ENCODE data around the gene LIMD2.
"Not testable (repeated sequence)": the region's sequence is repeated elsewhere in the genome, so short reads cannot be mapped to it uniquely, and the experiment has no call there.

LIMD2 gene

DNA sequence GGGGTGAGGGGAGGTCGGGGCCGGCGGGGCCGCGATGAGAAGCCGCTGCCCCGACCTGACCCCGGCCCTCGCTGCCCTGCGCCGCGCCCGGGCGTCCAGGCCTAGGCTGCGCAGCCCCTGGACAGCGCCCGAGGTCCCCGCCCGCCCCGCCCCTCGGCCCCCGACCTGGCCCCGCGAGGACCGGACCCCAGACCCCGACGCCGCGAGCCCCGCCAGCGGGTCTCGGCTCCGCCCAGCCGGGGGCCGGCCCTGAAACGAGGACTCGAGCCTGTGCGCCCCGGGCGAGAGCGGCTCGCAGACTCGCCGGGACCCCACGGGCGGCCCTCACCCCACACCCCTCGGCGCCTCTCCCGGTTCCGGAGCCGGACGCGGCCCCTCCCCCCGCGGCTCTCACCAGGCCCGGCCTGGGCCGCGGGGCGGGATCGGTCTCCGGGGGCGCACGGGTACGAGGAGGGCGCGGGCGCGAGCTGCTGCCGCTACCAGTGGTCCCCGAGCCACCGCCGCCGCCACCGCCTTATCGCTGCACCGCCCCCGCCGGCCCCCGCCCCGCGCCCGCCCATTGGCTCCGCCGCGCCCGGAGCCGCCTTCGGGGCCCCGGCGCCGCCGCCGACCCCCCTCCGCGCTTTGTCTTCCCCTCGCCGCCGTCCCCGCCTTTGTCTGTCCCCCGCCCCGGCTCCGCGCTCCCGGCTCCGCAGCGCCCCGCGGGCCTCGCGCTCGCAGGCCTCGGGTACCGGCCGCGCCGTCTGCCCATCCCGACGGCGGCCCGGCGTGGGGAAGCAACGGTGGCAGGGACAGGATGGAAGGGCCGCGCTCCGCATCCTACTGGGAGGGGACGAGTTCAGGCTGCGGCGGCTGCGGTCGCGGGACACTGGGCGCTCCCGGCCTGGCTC, at the start of gene LIMD2:
TSS of gene LIMD2 (minus strand) at position 488 of the 890 bp plus-strand sequence. CDS start 827 bp downstream, outside the sequence.
- DNase-seq: peak; percentile 80

DNA sequence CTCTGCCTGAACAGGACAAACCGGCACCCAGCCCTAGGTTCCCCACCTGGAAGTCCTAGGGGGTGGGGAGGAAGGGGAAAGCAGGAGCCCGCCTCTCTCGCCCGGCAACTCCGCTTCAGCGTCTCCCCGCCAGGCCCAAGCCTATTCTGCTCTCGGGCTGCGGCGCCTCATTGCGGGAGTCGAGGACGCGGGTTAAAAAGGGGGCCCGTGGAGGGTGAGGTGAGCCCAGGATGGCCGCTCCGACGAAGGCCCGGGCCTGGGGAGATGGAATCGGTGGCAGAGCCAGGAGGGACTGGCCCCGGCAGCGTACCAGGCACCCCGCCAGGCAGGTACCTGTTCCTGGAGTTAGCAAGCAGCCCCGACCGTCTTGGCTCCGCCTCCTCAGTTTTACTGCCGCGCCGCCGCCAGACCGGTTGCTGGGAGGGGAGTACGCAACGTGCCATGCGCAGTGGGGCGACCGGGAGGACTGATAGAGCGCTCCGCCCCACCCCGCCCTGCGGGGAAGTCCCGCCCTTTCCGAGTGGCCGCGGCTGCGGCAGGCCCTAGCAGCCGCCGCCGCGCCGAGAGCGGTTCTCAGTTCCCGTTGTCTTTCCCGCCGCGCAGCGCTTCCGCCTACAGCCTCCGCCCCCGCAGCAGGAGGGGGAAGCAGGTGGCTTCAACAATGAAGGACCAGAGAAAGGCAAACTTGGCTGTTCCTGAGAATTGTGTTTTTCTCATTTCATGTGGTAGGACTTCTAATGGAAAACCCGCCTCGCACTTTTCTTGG, 41.7 kb upstream of the LIMD2 start, which contains the start of gene STRADA:
TSS of gene STRADA (minus strand) at position 392 of the 766 bp plus-strand sequence. CDS start 13,430 bp downstream, outside the sequence.
- peak; percentile 99 for DNase-seq

DNA sequence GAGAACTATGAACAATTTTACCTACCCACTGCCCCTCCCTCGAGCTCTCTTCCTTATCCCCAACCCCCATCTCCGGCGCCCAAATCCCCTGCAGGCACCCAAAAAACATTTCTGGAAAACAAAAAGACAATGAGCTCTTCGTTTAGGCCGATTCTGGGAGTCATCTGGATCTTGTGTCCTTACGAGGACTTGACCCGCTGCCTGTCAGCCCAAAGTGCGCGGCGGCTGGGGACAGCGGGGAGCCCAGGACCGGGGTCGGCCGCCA, 41.1 kb upstream of the LIMD2 start:
- DNase-seq: no peak

DNA sequence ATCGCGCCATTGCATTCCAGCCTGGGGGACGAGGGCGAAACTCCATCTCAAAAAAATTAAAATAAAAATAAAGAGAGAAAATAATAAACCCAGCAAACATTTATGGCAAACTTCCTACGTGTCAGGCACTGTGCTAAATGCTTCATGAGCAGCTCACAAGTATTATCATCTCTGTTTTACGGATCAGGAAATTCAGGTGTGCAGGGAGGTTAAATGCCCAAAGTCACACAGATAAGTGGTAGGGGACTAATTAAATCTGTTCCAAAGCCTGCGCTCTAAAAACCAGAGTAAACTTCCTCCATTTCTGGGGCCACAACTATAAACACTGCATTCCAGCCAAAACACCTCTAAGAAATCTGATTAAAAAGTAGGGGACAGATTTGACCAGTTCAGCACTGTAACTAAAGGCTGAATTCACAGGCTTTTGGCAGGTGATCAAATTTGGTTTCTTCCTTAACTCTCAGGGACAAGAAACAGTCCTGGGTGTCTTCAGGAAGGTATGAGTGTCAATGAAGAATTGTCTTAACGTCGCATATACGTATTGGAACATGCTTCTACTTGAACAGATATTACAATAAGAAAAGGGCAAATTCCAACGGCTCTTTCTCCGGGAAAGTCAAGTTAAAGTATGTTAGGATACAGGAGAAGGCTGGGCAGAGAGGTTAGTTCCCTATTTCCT, 40.7 kb upstream of the LIMD2 start:
- DNase-seq: no peak

DNA sequence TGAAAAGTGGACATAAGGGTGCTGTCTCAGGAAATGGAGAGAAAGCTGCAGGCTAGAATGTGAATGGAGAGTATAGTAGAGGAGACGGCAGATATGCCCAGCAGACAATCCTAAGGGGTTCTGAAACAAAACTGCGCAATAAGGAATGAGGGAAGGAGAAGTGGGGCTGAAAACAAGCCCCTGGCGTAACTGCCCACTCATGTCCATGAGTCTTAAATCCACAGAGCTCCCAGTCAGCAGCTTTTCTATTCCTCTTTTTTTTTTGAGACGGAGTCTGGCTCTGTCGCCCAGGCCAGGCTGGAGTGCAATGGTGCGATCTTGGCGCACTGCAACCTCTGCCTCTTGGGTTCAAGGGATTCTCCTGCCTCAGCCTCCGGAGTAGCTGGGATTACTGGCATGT, 35.8 kb upstream of the LIMD2 start:
- no peak for DNase-seq

DNA sequence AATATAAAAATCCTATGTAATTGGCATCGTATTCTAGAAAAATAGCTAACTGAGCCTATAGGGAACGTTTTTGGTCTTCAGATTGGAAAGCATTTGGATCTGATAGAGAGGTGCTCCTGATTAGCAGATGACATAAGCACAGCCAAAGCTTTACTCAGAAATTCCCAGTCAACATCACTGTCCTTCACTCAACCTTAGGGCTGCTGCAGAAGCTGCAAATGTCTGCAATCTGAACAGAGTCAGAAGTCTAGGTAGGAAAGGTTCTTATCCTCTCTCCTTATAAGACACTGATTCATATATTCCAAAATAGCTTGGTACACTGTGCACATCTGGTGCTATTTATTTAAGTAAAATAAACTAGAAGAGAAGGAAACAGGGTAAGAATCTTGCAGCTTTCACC, 22.5 kb upstream of the LIMD2 start:
- DNase-seq: no peak

DNA sequence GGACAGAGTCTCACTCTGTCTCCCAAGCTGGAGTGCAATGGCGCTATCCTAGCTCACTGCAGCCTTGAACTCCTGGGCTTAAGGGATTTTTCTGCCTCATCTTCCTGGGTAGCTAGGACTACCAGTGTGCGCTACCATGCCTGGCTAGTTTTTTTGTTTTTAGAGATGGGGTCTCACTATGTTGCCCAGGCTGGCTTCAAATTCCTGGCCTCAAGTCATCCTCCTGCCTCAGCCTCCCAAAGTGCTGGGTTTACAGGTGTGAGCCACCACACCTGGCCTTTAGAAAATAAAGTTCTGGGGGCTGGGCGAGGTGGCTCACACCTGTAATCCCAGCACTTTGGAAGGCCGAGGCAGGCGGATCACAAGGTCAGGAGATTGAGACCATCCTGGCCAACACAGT, 20.3 kb upstream of the LIMD2 start:
- DNase-seq: not testable (repeated sequence)

DNA sequence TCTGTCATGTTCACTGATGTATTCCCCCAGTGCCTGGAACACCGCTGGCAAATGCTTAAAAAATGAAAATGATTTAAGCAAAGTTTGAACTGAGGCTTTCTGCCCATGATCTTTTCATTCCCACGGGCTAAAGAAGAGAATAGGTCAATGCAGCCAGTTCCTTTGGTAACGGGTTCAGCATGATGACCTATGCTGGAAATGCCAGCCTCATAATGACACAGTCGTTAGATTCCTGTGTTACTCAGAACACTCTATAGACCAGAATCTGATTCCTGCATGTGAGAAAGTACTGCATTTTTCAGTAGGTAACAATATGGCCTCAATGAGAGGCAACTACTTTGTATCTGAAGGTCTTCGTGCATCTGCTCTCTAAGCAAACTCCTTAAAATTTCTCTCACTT, 19.1 kb upstream of the LIMD2 start:
- no peak for DNase-seq

DNA sequence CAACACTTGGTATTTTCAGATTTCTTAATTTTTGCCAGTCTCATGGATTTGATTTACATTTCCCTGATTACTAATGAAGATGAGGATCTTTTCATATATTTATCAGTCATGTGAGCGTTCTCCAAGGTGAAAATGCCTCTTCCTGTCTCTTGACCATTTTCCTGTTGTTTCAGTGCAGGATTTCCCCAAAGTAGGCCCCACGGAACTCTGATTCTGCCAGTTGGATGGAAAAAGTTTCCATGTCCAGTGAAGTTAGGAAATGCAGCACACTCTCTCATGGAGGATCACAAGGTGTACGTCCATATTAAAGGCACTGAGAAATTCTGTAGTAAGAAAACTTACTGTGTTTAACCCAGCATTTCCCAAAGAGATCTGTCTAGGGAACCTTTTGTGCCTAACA, 16.5 kb upstream of the LIMD2 start:
- no peak for DNase-seq

DNA sequence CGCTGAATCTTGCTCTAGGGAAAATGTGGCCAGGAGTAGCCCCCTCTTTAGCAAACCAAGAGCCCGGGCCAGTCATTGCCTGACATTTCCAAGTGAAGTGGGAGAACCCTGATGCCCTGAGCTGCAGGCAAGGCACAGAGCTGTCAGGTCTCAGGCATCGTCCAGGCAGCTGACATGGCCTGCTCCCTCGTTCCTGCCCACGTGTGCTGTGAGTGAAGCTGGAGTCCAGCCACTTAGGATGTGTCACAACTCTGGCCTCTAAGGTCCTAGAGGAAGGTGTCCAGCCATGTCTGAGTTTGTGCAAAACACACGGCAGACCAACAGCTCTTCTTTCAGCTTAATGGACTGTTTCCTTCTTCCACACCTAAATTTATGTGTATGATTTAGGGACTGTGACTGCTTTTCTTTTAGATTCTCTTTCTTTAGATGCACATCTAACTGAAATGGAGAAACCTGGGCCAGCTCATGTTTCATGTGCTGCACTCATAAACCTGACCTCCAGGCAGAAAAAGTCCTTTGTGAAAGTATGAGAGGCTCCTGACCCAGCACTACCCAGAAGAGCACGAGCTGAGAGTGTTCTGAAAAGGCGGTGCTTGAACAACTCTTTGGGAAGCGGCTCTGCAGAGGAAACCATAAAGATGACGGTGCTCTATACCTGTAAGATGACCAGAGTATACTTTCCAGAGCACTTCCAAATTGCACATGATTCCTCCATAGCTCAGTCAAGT, 14.8 kb upstream of the LIMD2 start:
- no peak for DNase-seq

DNA sequence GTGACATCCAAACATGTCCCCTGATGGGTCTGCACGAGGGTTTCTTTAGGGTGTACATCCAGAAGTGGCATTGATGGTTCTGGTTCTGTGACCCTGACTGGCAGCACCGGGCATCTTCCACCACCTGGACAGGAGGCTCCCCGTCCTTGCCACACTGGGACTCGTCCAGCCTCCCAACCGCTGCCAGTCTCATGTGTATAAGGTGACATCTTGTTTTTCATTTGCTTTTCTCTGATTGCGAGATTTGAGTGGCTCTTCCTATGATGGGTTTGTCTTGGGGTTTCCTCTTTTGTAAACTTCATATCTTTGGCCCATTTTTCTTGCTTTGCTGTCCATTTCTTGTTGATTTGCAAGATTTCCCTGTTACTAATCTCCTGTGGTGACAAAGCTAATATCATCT, 9.2 kb upstream of the LIMD2 start:
- DNase-seq: no peak

DNA sequence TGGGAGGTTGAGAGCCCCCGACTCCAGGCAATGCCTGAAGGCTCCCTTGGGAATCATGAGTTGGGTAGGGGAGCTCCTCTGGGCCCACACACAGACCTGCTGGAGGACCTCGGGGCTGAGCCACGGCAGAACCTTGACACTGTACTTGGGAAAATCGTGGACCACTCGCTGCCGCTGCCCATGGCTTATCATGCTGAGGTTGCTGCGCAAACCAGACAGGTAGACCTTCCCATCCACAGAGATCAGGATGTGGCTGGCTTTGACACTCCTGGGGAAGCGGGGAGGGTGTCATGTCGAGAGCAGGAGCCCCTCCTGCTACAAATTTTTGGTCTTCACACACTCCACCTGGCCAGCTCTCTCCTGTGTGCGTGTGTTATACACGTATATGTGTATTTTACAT, 7.2 kb upstream of the LIMD2 start:
- no peak for DNase-seq

DNA sequence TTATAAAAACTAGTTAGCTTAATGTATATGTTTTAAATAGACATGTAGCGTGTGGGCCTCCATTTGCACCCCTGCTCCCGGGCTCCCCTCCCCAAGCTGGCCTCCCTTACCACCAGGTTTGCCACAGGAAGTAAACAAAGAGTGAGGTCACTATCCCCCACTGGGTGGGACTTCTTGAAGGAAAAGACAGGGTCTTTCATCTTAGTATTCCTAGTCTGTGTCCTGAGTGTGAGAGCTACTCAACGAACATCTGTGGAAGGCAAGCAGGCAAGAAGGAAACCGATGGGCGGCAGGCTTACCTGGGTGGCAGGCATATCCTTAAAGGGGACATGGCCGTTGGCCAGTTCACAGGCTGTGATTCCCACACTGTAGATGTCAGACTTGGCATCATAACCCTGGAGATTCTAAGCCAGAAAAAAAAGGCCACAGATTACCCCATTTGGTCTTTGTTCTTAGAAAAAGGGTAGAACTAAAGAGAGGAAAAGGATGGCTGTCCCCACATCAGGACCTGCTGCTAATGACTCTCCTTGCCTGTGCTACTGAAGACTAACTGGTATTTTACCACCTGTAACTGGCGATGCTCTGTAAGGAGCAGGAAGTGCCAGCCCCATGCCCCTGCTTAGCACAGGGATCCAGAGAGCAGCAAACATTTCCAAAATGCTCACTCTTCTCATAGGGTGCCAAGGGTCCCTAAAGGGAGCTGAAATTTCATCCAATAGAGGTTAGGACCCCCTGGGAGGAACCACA, 6.6 kb upstream of the LIMD2 start:
- DNase-seq: no peak

DNA sequence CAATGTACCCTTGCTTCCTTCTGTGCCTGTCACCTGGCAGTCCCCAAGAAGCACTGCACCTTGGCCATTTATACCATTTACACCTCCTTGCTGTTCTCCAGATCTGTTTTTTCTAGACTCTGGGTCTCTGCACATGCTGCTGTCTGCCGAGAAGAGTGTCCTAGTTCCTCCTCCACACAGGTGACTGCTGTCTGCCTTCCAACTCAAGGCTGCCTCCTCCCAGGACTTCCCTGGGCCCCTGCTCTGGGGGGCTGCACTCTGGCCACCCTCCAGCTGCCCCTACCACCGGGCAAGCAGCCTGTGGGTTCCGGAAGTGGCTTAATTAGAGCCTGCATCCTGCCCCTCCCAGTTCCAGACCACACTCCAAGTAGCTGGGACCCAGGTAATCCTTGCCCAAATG, 5.7 kb upstream of the LIMD2 start:
- DNase-seq: no peak

DNA sequence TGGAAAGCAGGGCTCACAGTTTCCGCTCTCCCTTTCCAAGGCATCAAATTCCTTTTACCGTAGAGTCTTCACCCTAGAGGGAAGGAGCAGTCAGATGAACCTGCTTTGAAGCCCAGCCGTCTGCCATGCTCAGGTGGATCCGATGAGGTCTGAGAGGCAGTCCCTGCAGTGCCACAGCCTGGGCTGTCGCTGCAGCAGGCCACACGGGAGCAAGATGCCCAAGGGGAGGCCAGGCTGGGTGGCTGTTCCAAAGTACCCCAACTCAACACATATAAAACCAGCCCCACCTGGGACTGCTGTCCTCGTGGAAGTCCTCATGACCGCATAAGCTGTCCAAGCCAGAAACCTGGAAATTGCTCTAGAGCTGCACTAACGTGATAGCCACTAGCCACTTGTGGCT, 4.9 kb upstream of the LIMD2 start:
- DNase-seq: no peak

DNA sequence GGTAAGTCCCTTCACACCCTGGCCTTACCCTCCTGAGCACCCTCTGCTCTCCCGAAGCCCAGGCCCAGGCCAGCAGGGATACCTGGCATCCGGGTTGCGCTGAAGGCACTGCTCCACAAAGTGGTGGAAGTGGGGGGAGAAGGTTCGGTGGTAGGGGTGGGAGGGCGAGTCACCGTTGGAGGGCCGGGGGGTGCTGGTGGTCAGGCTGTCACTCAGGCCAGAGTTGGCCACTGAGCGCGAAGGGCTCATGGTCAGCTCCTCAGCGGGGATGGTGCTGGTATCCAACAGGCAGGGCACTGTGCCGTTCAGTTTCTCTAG, 4.3 kb upstream of the LIMD2 start:
- no peak for DNase-seq

DNA sequence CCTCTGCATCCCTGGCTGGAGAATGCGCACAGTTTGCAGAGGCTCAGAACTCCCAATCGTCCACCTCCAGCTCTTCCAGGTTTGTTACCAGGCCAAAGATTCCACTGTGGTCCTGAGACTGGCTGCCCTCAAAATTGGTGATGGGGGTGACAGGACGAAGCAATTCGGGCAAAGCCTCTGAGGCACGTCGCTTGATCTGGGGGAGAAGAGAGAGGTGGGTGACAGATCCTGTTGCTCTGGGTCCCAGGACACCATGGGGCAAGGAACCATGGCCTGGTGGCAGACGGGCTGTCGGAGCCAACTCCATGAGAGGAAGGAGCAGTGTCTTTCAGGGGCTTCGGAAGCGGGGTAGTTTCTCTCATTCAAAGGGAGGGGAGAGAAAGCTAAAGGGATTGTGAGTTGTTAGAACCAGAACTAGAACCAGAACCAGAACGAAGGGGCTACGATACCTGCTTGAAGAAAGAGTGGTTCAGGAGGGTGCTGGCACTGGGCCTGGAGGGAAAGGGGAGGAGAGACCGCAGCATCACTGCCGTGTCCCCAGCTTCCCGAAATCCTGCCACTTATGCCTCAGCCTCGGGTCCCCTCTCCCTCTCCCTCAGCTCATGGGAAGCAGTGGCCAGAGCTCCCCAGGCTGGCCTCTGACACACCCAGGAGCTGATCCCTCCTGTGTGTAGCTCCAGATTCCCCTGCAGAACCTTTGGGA, 3.8 kb upstream of the LIMD2 start:
- no peak for DNase-seq

DNA sequence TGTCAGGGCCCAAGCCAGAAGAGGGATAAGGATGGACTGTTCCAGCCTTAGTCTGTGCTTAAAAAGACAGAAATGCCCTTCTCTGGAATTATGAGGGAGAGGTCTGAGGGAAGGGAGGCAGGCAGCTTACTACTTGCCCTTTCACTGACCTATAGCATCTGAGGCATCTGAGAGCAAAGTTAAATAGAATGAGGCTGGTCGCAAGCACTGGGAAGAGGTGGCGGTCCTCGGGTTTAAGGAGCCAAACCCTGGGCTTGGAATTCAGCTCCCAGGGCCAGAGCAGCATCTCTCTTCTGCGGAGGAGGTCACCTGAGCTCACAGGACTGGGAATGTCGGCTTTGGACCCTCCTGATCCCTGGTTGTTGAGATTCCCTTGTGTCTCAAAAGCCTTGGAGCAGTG, 3.1 kb upstream of the LIMD2 start:
- DNase-seq: no peak

DNA sequence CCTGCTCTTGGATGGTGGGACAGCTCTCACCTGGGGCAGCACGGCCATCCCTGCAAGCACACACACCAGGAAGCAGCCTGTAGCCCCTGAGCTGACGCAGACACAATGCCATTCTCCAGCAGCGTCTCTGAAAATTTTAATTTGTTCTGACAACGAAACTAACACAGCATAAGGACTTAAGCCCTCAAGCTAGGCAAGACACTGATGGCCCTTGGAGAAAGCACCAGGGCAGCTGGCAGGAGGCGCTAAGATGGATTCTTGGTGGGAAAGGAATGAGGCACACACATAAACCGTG, 2.7 kb upstream of the LIMD2 start:
- no peak for DNase-seq

DNA sequence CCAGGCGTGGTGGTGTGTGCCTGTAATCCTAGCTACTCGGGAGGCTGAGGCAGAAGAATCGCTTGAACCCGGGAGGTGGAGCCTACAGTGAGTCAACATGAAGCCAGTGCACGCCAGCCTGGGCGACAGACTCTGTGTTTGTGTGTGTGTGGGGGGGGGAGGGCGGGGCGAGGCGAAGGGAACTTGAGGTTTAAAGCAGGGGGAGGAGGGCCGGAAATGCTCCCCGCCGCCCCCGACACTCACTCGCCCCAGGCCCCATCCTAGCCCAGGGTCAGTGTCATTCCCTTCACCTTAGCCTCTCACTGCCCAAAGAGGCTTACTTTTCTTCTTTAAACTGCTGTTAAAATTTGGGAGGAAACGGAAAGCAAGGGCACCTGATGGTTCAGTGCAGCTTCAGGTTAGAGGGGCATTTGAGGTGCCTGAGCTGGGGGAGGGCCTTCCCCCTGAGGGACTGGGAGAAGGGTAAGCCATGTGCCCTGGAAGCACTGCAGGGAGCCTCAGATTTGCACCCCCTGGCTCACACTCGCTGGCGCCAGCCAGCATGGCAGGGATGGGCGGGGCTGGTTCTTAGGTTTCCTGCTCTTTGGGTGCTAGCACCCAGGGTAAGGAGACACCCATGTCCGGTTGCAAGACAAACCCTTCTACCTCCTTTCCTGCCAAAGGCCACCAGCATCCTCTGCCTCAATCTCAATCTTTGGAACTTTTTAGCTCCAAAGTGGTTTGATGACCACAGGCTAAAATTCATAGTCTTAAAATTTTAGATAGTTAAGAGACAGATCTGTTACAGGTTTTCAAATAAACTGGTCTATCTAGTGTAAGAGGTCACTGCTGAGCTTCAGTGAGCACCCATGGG, 2.2 kb upstream of the LIMD2 start:
- DNase-seq: peak; percentile 74

DNA sequence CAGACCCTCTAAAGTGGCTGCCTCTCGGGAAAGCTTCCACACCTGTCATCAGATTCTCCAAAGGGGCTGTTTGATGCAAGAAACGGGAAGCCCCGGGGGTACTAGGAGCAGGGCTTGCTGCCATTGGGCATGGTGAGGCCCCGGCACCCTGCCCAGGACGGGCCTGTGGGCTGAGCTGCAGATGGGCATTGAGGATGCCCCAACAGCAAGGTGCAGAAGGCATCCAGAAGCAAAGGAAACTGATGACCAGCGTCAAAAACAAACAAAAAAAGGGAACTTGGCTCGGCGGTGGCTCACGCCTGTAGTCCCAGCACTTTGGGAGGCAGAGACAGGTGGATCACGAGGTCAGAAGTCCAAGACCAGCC, 1.5 kb upstream of the LIMD2 start:
- no peak for DNase-seq
